Transverse colon (tissue), 4 donors: ENCODE data around the gene ZFAND2A.
"Not testable (repeated sequence)": the region's sequence is repeated elsewhere in the genome, so short reads cannot be mapped to it uniquely, and the experiment has no call there.

Experiments
- POLR2A ChIP-seq: fragments of 450-650 bp; IDR thresholded peaks from one replicate; pipeline ENCODE4 v1.6.1; 2016; ENCODE audit warnings: antibody characterized with exemption, mild to moderate bottlenecking, moderate library complexity
- POLR2AphosphoS5 ChIP-seq, 3 donors: sonication (generic); formaldehyde crosslinking; IDR thresholded peaks; one replicate each; pipeline ENCODE4 v1.6.1; 2016; ENCODE audit warnings: antibody characterized with exemption in 3 of 3
- TF ChIP-seq, protein P1 (sequence below), 5 experiments: fragments of 200-600 bp in 3 of 5; fragments of 450-650 bp in 2 of 5; sonication (generic) in 3 of 5; IDR thresholded peaks; 1 replicate in 2 of 5; 2 replicates in 3 of 5; pipeline ENCODE4 v1.5.1; 2016 to 2017; ENCODE audit warnings: antibody characterized with exemption in 5 of 5, inconsistent platforms in 3 of 5, mild to moderate bottlenecking in 2 of 5, moderate library complexity in 1 of 5

DNA sequence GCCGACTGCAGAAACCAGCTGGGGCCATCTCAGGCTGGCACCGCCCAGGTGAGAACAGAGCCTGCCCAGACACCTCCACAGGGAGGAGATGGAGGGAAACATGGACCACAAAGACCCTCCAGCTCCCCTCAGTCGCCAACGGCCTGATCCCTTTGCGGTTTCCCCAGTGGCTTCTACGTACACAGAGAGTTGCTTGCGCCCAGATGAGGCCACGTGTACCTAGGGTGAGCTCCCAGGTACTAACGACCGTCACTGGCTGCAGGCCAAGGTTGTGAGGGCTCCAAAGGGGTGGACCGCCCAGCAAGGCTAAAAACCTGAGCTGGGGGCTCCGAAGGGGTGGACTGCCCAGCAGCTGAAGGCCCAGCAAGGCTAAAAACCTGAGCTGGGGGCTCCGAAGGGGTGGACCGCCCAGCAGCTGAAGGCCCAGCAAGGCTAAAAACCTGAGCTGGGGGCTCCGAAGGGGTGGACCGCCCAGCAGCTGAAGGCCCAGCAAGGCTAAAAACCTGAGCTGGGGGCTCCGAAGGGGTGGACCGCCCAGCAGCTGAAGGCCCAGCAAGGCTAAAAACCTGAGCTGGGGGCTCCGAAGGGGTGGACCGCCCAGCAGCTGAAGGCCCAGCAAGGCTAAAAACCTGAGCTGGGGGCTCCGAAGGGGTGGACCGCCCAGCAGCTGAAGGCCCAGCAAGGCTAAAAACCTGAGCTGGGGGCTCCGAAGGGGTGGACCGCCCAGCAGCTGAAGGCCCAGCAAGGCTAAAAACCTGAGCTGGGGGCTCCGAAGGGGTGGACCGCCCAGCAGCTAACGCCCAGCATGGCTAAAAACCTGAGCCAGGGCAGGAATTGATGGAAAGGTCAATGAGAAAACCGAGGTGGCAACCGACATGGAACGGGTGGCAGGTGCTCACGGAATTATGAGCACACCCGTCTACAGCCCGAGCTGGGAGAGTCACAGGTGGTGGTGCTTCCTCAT lies 3.9 kb downstream of the ZFAND2A start:
- not testable (repeated sequence) for TF ChIP-seq POLR2A; POLR2AphosphoS5 (IDR thresholded peaks at IDR 0.05)
- TF ChIP-seq, protein P1, sequence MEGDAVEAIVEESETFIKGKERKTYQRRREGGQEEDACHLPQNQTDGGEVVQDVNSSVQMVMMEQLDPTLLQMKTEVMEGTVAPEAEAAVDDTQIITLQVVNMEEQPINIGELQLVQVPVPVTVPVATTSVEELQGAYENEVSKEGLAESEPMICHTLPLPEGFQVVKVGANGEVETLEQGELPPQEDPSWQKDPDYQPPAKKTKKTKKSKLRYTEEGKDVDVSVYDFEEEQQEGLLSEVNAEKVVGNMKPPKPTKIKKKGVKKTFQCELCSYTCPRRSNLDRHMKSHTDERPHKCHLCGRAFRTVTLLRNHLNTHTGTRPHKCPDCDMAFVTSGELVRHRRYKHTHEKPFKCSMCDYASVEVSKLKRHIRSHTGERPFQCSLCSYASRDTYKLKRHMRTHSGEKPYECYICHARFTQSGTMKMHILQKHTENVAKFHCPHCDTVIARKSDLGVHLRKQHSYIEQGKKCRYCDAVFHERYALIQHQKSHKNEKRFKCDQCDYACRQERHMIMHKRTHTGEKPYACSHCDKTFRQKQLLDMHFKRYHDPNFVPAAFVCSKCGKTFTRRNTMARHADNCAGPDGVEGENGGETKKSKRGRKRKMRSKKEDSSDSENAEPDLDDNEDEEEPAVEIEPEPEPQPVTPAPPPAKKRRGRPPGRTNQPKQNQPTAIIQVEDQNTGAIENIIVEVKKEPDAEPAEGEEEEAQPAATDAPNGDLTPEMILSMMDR (IDR thresholded peaks at IDR 0.05): not testable (repeated sequence)
